Measurements from ENCODE around the gene PPFIA1. TPM values are rescaled to one million over a fixed set of nuclear protein-coding genes. Genes with fewer than 3 reads are reported as not detected.

Gene PPFIA1
- total and polyA plus RNA-seq, 2 of the 8 experiments (the other 6 are each of a cell fraction or from before 2014, with no cell fraction given) = 44.3 to 73.5 TPM

- TF ChIP-seq POLR2AphosphoS5 (IDR thresholded peaks at IDR 0.05; ENCODE audit: low read depth, low read length) = no peak
- TF ChIP-seq SP4 (IDR thresholded peaks at IDR 0.05; ENCODE audit: low read length) = no peak
- TF ChIP-seq CEBPB (IDR thresholded peaks at IDR 0.05; ENCODE audit: low read depth, low read length) = no peak
- TF ChIP-seq JUN (IDR thresholded peaks at IDR 0.05; ENCODE audit: low read depth, low read length) = no peak
- no peak for TF ChIP-seq EZH2 (IDR thresholded peaks at IDR 0.05; ENCODE audit: low read depth, low read length, severe bottlenecking)
- TF ChIP-seq SUZ12 (IDR thresholded peaks at IDR 0.05; ENCODE audit: low read length) = no peak
- TF ChIP-seq SP2 (IDR thresholded peaks at IDR 0.05; ENCODE audit: low read length) = no peak
- TF ChIP-seq BACH1 (IDR thresholded peaks at IDR 0.05; ENCODE audit: low read length) = no peak
- TF ChIP-seq TAF7 (optimal IDR thresholded peaks at IDR 0.05; ENCODE audit: borderline replicate concordance, low read depth, low read length) = no peak
- TF ChIP-seq BRCA1 (IDR thresholded peaks at IDR 0.05; ENCODE audit: low read depth, low read length) = no peak
- TF ChIP-seq CHD7 (IDR thresholded peaks at IDR 0.05; ENCODE audit: insufficient replicate concordance, low read length) = no peak
Observed at GRCh38 chr11:70230151-70230839, 40.2 kb upstream of the PPFIA1 start (continued).

All from H1 (cell line).